ENCODE measurements around the gene PRKCZ. TPM values are rescaled to one million over a fixed set of nuclear protein-coding genes. Genes with fewer than 3 reads are reported as not detected.

Gene PRKCZ
- total RNA-seq, 1 donor from 2014 or later: 22.1 TPM

- no peak for ATAC-seq
- DNase-seq (ENCODE audit: low spot score): no peak
Observed at GRCh38 chr1:2060072-2060471, 9.9 kb downstream of the PRKCZ start.

- no peak for ATAC-seq
- no peak for DNase-seq (ENCODE audit: low spot score)
Observed at GRCh38 chr1:2060535-2060934, 10.3 kb downstream of the PRKCZ start.

- DNase-seq (ENCODE audit: low spot score): no peak
- ATAC-seq: peak; percentile 11
Observed at GRCh38 chr1:2061065-2061778, 11.0 kb downstream of the PRKCZ start.

GRCh38 chr1:2065699-2066098, 15.5 kb downstream of the PRKCZ start:
- no peak for ATAC-seq

GRCh38 chr1:2067393-2067792, 17.2 kb downstream of the PRKCZ start:
- DNase-seq (ENCODE audit: low spot score): no peak
- no peak for ATAC-seq

More at GRCh38 chr1:2065699-2066098, 15.5 kb downstream of the PRKCZ start:
- no peak for DNase-seq (ENCODE audit: low spot score)

- ATAC-seq: no peak
Observed at GRCh38 chr1:2067981-2068380, 17.8 kb downstream of the PRKCZ start.

GRCh38 chr1:2068951-2069350, 18.7 kb downstream of the PRKCZ start:
- DNase-seq (ENCODE audit: low spot score) (no peak), ATAC-seq (no peak)

More at GRCh38 chr1:2067981-2068380, 17.8 kb downstream of the PRKCZ start:
- DNase-seq (ENCODE audit: low spot score): no peak

GRCh38 chr1:2070016-2070415, 19.8 kb downstream of the PRKCZ start:
- no peak for DNase-seq (ENCODE audit: low spot score)
- ATAC-seq: no peak

GRCh38 chr1:2070800-2071530, 20.8 kb downstream of the PRKCZ start:
- DNase-seq (ENCODE audit: low spot score) (no peak), ATAC-seq (no peak)

GRCh38 chr1:2072109-2072806, 22.0 kb downstream of the PRKCZ start:
- no peak for DNase-seq (ENCODE audit: low spot score)
- no peak for ATAC-seq

GRCh38 chr1:2072891-2073290, 22.7 kb downstream of the PRKCZ start:
- ATAC-seq (no peak), DNase-seq (ENCODE audit: low spot score) (no peak)

GRCh38 chr1:2073382-2074230, 23.4 kb downstream of the PRKCZ start:
- ATAC-seq (no peak), DNase-seq (ENCODE audit: low spot score) (no peak)

GRCh38 chr1:2074396-2074795, 24.2 kb downstream of the PRKCZ start:
- DNase-seq (ENCODE audit: low spot score) (no peak), ATAC-seq (no peak)

- ATAC-seq: no peak
- DNase-seq (ENCODE audit: low spot score): no peak
Observed at GRCh38 chr1:2074944-2075740, 24.9 kb downstream of the PRKCZ start.

- ATAC-seq (no peak), DNase-seq (ENCODE audit: low spot score) (no peak)
Observed at GRCh38 chr1:2076826-2077225, 26.6 kb downstream of the PRKCZ start.

- ATAC-seq: no peak
- DNase-seq (ENCODE audit: low spot score): no peak
Observed at GRCh38 chr1:2078170-2078569, 28.0 kb downstream of the PRKCZ start.

- DNase-seq (ENCODE audit: low spot score): no peak
- ATAC-seq: no peak
Observed at GRCh38 chr1:2079396-2080085, 29.3 kb downstream of the PRKCZ start.

- no peak for DNase-seq (ENCODE audit: low spot score)
- ATAC-seq: no peak
Observed at GRCh38 chr1:2080140-2080539, 29.9 kb downstream of the PRKCZ start.

- ATAC-seq (no peak), DNase-seq (ENCODE audit: low spot score) (no peak)
Observed at GRCh38 chr1:2080884-2081283, 30.7 kb downstream of the PRKCZ start.
